Fibroblast of skin of scalp (primary cell): ENCODE results near the gene CTNNA1.
A peak's percentile ranks its signal among the peaks of the same experiment; 100 is the strongest.

Source experiments
- DNase-seq: peaks from one replicate; pipeline ENCODE4 v3.0.0-alpha.2; 2013

Gene CTNNA1

GRCh38 chr5:138951091-138951985 lies 198.1 kb downstream of the CTNNA1 start:
- no peak for DNase-seq

GRCh38 chr5:138951986-138952735 lies 198.9 kb downstream of the CTNNA1 start:
- no peak for DNase-seq

GRCh38 chr5:138952962-138953361 lies 199.7 kb downstream of the CTNNA1 start:
- DNase-seq, result no peak

GRCh38 chr5:138953387-138954256 lies 200.4 kb downstream of the CTNNA1 start:
- peak; percentile 88 for DNase-seq

- no peak for DNase-seq
Measured at GRCh38 chr5:138954257-138955012, 201.2 kb downstream of the CTNNA1 start.

GRCh38 chr5:138955013-138955660 lies 201.9 kb downstream of the CTNNA1 start:
- DNase-seq, result no peak

GRCh38 chr5:138955671-138956295 lies 202.6 kb downstream of the CTNNA1 start:
- no peak for DNase-seq

- no peak for DNase-seq
Measured at GRCh38 chr5:138956801-138957200, 203.6 kb downstream of the CTNNA1 start.

- no peak for DNase-seq
Measured at GRCh38 chr5:138960145-138960692, 207.0 kb downstream of the CTNNA1 start.

GRCh38 chr5:138961221-138961620 lies 208.0 kb downstream of the CTNNA1 start:
- DNase-seq, result no peak

- no peak for DNase-seq
Measured at GRCh38 chr5:138961729-138962128, 208.5 kb downstream of the CTNNA1 start.

- peak; percentile 32 for DNase-seq
Measured at GRCh38 chr5:138962614-138963370, 209.6 kb downstream of the CTNNA1 start.

GRCh38 chr5:138963763-138964371 lies 210.6 kb downstream of the CTNNA1 start:
- no peak for DNase-seq

- DNase-seq, result no peak
Measured at GRCh38 chr5:138964647-138965201, 211.5 kb downstream of the CTNNA1 start.

GRCh38 chr5:138965626-138966025 lies 212.4 kb downstream of the CTNNA1 start:
- DNase-seq, result no peak

- DNase-seq, result no peak
Measured at GRCh38 chr5:138966236-138966985, 213.2 kb downstream of the CTNNA1 start.

- peak; percentile 60 for DNase-seq
Measured at GRCh38 chr5:138967791-138968448, 214.7 kb downstream of the CTNNA1 start.

GRCh38 chr5:138968601-138969000 lies 215.4 kb downstream of the CTNNA1 start:
- no peak for DNase-seq
